GM23338 (cell line): ENCODE data around the gene UBALD1. TPM values are rescaled to one million over a fixed set of nuclear protein-coding genes. Genes with fewer than 3 reads are reported as not detected.

Experiments
- ATAC-seq: fragments of 200-7000 bp; cut with Tn5 transposase; 3 replicates; pipeline ENCODE4 v1.9.1; 2020
- DNase-seq: peaks from one replicate; pipeline ENCODE4 v3.0.0-alpha.2; 2015; ENCODE audit warnings: low spot score
- H2AFZ ChIP-seq: fragments of 200-600 bp; sonication (generic); 2 replicates; pipeline ENCODE4 v1.8.0; 2016; ENCODE audit warnings: antibody characterized with exemption, mild to moderate bottlenecking, moderate library complexity
- H3F3A ChIP-seq: fragments of 200-600 bp; sonication (generic); replicated peaks from 2 replicates; pipeline ENCODE4 v1.8.0; 2017; ENCODE audit warnings: antibody characterized with exemption, mixed run types, low read depth
- H3K27ac ChIP-seq: fragments of 200-600 bp; sonication (generic); 2 replicates; pipeline ENCODE4 v1.6.1; 2016; ENCODE audit warnings: low read depth
- H3K27me3 ChIP-seq: fragments of 200-600 bp; sonication (generic); 2 replicates; pipeline ENCODE4 v1.8.0; 2016; ENCODE audit warnings: mild to moderate bottlenecking, mixed run types, moderate library complexity; ENCODE audit not compliant: insufficient read depth
- H3K36me3 ChIP-seq: fragments of 200-600 bp; sonication (generic); 2 replicates; pipeline ENCODE4 v1.8.0; 2016; ENCODE audit warnings: mild to moderate bottlenecking; ENCODE audit not compliant: insufficient read depth
- H3K4me1 ChIP-seq: fragments of 200-600 bp; sonication (generic); 2 replicates; pipeline ENCODE4 v1.8.0; 2016; ENCODE audit warnings: mild to moderate bottlenecking, moderate library complexity; ENCODE audit not compliant: insufficient read depth
- H3K4me2 ChIP-seq: fragments of 200-600 bp; sonication (generic); 2 replicates; pipeline ENCODE4 v1.7.1; 2017; ENCODE audit warnings: mixed run types
- H3K4me3 ChIP-seq: fragments of 200-600 bp; sonication (generic); 2 replicates; pipeline ENCODE4 v1.6.1; 2016; ENCODE audit warnings: mixed run types
- H3K79me2 ChIP-seq: fragments of 200-600 bp; sonication (generic); replicated peaks from 2 replicates; pipeline ENCODE4 v1.8.0; 2017; ENCODE audit warnings: mild to moderate bottlenecking; ENCODE audit not compliant: insufficient read depth
- H3K9me2 ChIP-seq: fragments of 200-600 bp; sonication (generic); 2 replicates; pipeline ENCODE4 v1.8.0; 2017; ENCODE audit not compliant: insufficient read depth
- H4K20me1 ChIP-seq: fragments of 200-600 bp; sonication (generic); replicated peaks from 2 replicates; pipeline ENCODE4 v1.8.0; 2017; ENCODE audit warnings: mild to moderate bottlenecking; ENCODE audit not compliant: insufficient read depth
- H3K27ac Mint-ChIP-seq: 2 replicates; pipeline ENCODE4 v1.8.0; 2020; ENCODE audit warnings: inconsistent platforms, mild to moderate bottlenecking, moderate library complexity, mixed read lengths
- H3K27me3 Mint-ChIP-seq: 3 replicates; pipeline ENCODE4 v1.8.0; 2022; ENCODE audit warnings: low read depth, mild to moderate bottlenecking, moderate library complexity, mixed read lengths, inconsistent platforms; ENCODE audit not compliant: insufficient read depth, poor library complexity
- H3K36me3 Mint-ChIP-seq: 3 replicates; pipeline ENCODE4 v1.8.0; 2021; ENCODE audit warnings: low read depth, mild to moderate bottlenecking, inconsistent platforms, moderate library complexity, mixed read lengths
- H3K4me1 Mint-ChIP-seq: 3 replicates; pipeline ENCODE4 v1.8.0; 2020; ENCODE audit warnings: mild to moderate bottlenecking, inconsistent platforms, mixed read lengths
- H3K4me3 Mint-ChIP-seq: 3 replicates; pipeline ENCODE4 v1.8.0; 2021; ENCODE audit warnings: moderate library complexity, mild to moderate bottlenecking, inconsistent platforms, mixed read lengths
- H3K9me3 Mint-ChIP-seq: 3 replicates; pipeline ENCODE4 v1.8.0; 2020; ENCODE audit warnings: moderate library complexity, mild to moderate bottlenecking, inconsistent platforms, mixed read lengths
- CREB1 ChIP-seq: fragments of 250-450 bp; sonication (Bioruptor Pico); IDR thresholded peaks from 2 replicates; pipeline ENCODE4 v1.5.0; 2020; ENCODE audit warnings: low read depth, mild to moderate bottlenecking, moderate library complexity
- CTCF ChIP-seq, 2 experiments: fragments of 200-600 bp in 1 of 2; sonication (generic) in 1 of 2; conservative IDR thresholded peaks; 2 replicates each; pipeline versions ENCODE4 v1.5.1 to v1.6.1; 2016 to 2017; ENCODE audit warnings: antibody characterized with exemption in 2 of 2, low read depth in 2 of 2, mild to moderate bottlenecking in 2 of 2, moderate library complexity in 1 of 2
- ETS1 ChIP-seq: IDR thresholded peaks from 2 replicates; pipeline ENCODE4 v1.6.1; 2016; ENCODE audit warnings: antibody characterized with exemption
- EZH2 ChIP-seq: fragments of 200-600 bp; sonication (generic); IDR thresholded peaks from one replicate; pipeline ENCODE4 v1.8.0; 2017; ENCODE audit warnings: antibody characterized with exemption, mild to moderate bottlenecking, low read depth; ENCODE audit not compliant: unreplicated experiment
- EZH2phosphoT487 ChIP-seq: fragments of 200-600 bp; sonication (generic); IDR thresholded peaks from one replicate; pipeline ENCODE4 v1.8.1; 2018; ENCODE audit warnings: antibody characterized with exemption; ENCODE audit not compliant: unreplicated experiment
- JUNB ChIP-seq: IDR thresholded peaks from one replicate; pipeline ENCODE4 v1.6.1; 2016; ENCODE audit warnings: antibody characterized with exemption; ENCODE audit not compliant: unreplicated experiment
- NANOG ChIP-seq: IDR thresholded peaks from 2 replicates; pipeline ENCODE4 v1.6.1; 2016; ENCODE audit warnings: antibody characterized with exemption, borderline replicate concordance
- POLR2AphosphoS5 ChIP-seq: IDR thresholded peaks from 2 replicates; pipeline ENCODE4 v1.6.1; 2016; ENCODE audit warnings: antibody characterized with exemption, low read depth
- REST ChIP-seq: IDR thresholded peaks from one replicate; pipeline ENCODE4 v1.6.1; 2018; ENCODE audit warnings: antibody characterized with exemption; ENCODE audit not compliant: unreplicated experiment
- STAT1 ChIP-seq: IDR thresholded peaks from one replicate; pipeline ENCODE4 v1.6.1; 2016; ENCODE audit warnings: antibody characterized with exemption; ENCODE audit not compliant: unreplicated experiment
- ZNF114 ChIP-seq: fragments of 250-450 bp; sonication (Bioruptor Pico); IDR thresholded peaks from 2 replicates; pipeline ENCODE4 v1.5.0; 2020; ENCODE audit warnings: mild to moderate bottlenecking, moderate library complexity
- ZNF331 ChIP-seq: fragments of 250-450 bp; sonication (Bioruptor Pico); IDR thresholded peaks from 2 replicates; pipeline ENCODE4 v1.5.0; 2020; ENCODE audit warnings: low read depth, mild to moderate bottlenecking, moderate library complexity
- ZNF462 ChIP-seq: fragments of 250-450 bp; sonication (Bioruptor Pico); IDR thresholded peaks from 2 replicates; pipeline ENCODE4 v1.5.0; 2020; ENCODE audit warnings: mild to moderate bottlenecking, moderate library complexity
- polyA plus RNA-seq: library from polyadenylated mRNA; unstranded; fragments of >200 nt; fragmentation: Nextera tagmentation; extraction: Ambion mirVana; gene quantifications from 2 replicates; pipeline ENCODE4 v1.2.1, GENCODE V29; 2016
- total RNA-seq: library from RNA; depleted of rRNA; stranded (reverse); fragments of >200 nt; shearing (Covaris generic); gene quantifications from 2 replicates; pipeline ENCODE4 v1.2.3, GENCODE V29; 2014

Gene UBALD1
- total and polyA plus RNA-seq, 2 experiments from 2014 or later, result 20.7 to 32.8 TPM

- no peak overlapping the region for H2AFZ ChIP-seq
- peak; percentile 4; the same call in 2 of the 3 replicates for ATAC-seq
- no peak overlapping the region for H3K4me3 Mint-ChIP-seq
These were observed 13.4 kb downstream of the UBALD1 start for GRCh38 chr16:4601036-4601863.

More at GRCh38 chr16:4601036-4601863, 13.4 kb downstream of the UBALD1 start:
- Histone ChIP-seq H3K4me2 (0 out of 2 replicates have a peak overlapping the region, but pooled peaks have one; percentile 38), H3K4me3 (no peak overlapping the region), H3K4me1 (no peaks in the 10 kb centered on the region; the same call in 1 of the 2 replicates), H3K79me2 (no peaks in the 10 kb centered on the region), H4K20me1 (no peaks in the 10 kb centered on the region), H3K27ac (no peak overlapping the region), H3K36me3 (no peaks in the 10 kb centered on the region), H3K9me2 (no peaks in the 10 kb centered on the region), H3K27me3 (no peaks in the 10 kb centered on the region), H3F3A (peaks cover 5% of the 10 kb centered on the region; the same call in 1 of the 2 replicates)
- peaks cover 13% of the 10 kb centered on the region for H3K4me1 Mint-ChIP-seq
- DNase-seq, result no peak
- H3K9me3 Mint-ChIP-seq, result no peaks in the 10 kb centered on the region
- H3K27me3 Mint-ChIP-seq, result peaks cover 20% of the 10 kb centered on the region
- no peak overlapping the region for H3K27ac Mint-ChIP-seq
- no peaks in the 10 kb centered on the region for H3K36me3 Mint-ChIP-seq
- TF ChIP-seq ZNF331 (CRISPR knock-in tag) (no peak), REST (no peak), ZNF462 (no peak), ETS1 (no peak), CREB1 (no peak), CTCF (conservative IDR thresholded peaks at IDR 0.05; ENCODE audit: low read depth in 2 of 2) (no peak), EZH2phosphoT487 (no peak), NANOG (no peak), POLR2AphosphoS5 (no peak), JUNB (no peak), EZH2 (no peak), ZNF114 (CRISPR knock-in tag) (no peak), STAT1 (no peak)
